Stimulated activated CD8-positive, alpha-beta memory T cell treated with anti-CD3 and anti-CD28 coated beads, Interleukin-7, amount 100 ng/mL, for 1 hour (primary cell): ENCODE data around the gene CHPT1.

ENCODE experiments used
- DNase-seq, 2 donors: peaks; one replicate each; pipeline ENCODE4 v3.0.0-alpha.2; 2020; ENCODE audit warnings: low read depth in 2 of 2

The CHPT1 gene

DNA sequence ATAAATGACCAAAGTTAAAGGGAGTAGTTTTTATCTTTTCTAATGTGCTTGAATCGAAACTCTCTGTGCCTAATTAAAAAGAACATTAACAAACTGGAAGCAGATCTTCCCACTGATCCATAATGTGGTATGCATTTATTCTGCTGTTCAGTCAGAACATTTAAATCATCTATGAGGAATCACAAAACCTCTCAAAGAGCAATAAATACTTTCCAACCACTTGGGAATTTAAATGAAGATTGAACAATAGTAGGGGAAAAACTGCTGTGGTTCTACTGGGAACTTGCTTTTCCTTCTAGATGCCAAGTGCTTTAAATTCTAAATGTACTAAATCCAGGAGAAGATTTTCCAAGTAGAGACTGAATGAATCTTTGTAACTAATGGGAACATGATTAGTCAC is 12.3 kb upstream of the CHPT1 start:
- DNase-seq, result no peak

DNA sequence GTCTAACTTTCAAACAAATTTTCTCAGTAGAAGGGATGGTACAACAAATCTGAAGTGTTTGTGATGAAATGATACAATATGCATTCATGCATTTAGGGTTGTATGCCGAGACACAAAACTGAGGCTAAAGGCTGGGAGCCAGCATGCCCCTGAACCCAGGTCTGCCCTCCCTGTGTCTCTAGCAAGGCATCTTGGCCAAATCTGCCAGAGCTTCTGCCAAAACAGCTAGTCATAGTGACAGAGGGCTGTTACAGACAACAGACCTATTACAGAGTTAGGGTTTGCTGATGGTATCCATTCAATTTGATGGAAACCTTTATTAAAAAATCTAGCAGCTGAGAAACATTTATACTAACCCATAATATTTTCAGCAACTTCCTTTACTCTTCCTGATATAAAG is 11.3 kb upstream of the CHPT1 start:
- DNase-seq, result no peak

DNA sequence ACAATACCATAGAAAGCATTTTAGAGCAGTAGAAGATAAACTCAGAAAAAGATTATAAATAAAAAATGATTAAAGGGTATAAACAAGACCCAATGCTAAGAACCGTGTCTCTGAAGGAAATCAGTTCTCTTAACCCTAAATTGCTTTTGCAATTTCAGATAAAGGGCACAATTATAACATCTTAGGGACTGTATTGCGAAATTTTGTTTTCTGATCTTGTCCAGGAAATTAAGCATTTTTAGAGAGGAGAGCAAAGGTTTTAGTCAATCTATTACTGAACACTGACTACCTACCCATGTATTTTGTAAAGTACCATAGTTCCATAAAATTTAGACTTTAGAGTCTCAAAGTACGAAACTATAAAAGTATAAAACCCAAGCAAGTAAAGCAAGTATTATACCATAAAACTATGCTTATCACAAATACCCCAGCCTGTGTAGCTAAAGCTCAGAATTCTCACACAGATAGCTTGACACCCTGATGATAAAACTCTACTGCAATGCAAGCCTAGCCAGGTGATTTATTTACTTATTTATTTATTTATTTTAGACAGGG is 6.8 kb upstream of the CHPT1 start:
- no peak for DNase-seq

DNA sequence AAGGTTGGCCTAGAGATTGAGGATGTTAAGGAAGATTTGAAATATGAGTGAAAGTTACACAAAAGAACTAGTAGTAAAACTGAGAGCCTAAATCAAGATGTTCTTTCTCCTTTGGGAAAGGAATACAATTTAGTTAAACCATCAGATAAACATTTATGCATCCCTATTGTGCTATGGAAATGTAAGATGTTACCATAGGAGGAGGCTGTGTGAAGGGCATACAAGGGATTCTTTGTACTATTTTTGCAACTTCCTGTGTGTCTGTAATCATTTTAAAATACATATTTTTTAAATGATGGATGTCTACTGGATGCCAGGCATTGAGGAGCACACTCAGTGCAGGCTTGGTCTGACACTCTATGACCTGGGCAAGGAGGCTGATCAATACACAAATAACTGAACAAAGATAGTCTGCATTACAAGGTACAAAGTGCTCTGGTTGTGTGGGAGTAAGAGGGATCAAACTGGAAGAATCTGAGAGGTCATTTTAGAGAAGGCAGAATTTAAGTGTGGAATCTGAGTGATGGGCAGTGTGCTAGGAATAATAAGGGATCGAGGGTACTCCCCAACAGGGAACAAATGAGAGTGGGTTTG is 5.8 kb upstream of the CHPT1 start:
- DNase-seq, result no peak

DNA sequence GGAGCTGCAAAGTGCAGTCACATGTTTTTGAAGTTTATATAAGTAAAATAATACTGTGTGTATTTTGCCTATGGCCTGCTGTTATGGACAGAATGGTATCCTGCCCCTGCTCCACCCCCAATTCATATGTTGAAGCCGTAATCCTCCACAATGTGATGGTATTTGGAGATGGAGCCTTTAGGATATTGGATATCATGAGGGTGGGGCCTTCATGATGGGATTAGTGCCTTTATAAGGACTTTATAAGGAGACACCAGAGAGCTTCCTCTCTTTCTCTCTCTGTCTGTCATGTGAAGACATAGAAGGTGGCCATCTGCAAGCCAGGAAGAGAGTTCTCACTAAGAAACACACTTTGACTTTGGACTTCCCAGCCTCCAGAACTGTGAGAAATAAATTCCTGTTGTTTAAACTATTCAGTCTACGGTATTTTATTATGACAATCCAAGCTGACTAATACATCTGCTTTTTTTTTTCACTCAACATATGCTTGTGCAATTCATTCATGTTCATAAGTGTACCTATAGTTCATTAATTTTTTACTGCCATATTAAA is 3.1 kb upstream of the CHPT1 start:
- no peak for DNase-seq

DNA sequence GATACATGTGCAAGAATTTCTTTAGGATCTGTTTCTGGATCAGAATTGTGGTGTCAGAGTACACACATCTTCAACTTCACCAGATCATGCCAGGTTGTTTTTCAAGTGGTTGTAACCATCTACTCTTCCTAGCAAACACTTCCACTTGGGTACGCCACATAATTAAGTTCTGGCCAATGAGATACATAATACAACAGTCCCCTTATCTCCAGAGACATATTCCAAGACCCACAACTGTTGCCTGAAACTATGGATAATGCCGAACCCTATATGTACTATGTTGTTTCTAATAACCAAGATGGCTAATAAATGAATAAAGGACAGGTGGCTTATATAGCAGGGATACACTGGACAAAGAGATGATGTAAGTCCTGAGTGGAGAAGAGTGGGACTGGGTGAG is 2.5 kb upstream of the CHPT1 start:
- no peak for DNase-seq

DNA sequence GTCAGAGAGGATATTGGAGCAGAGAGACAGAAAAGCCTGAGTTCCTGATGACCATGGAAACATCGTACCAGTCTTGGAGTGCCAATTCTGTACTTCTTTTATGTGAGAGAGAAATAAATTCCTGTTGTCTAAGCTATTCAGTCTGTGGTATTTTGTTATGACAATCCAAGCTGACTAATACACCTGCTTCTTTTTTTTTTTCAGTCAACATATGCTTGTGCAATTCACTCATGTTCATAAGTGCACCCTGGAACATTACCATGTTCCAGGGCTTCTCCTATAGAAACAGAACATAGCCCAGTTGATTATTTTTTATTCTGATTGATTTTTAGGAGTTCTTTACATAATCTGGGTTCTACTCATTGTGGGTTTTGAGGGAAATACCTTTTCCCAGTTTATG is 1.7 kb upstream of the CHPT1 start:
- no peak for DNase-seq

DNA sequence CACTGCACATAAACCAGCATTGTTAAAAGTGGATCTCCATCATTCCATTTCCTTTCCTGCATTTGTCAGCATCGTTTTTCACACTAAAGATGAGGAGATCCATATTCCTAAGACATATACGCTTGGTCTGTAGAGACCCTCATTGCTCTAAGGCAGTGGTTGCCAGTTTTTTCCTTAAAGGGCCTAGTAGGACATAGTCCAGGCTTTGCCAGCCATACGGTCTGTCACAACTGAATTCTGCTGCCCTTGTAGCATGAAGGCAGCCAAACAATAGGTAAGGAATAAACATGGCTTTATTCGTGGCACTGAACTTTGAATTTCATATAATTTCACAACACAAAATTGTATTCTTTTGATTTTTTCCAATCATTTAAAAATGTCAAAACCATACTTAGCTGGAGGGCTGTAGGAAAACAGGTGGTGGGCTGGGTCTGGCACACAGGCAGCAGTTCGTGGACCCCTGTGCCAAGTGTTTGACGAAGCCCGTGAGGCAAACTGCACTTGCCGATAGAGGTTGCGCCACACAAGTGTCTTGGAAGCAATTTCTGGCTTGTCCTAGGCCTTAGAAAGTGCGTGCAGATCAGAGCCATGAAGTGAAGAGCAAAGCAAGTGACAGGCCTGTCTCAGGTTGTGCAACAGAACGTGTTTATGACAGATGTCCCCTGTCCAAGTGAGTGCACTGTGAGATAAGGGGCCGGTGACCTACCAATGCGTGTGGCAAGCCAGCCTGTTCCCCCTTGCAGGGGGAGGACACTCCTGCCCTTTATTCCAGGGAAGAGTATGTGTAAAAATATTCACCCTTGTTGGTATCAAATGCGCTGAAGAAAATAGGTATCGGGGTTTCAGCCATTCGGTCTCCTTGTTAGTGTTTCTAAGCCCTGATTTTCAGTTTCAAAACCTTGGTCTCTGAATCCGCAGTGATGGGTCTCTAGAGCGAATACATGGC is 916 bp upstream of the CHPT1 start:
- DNase-seq, result no peak

DNA sequence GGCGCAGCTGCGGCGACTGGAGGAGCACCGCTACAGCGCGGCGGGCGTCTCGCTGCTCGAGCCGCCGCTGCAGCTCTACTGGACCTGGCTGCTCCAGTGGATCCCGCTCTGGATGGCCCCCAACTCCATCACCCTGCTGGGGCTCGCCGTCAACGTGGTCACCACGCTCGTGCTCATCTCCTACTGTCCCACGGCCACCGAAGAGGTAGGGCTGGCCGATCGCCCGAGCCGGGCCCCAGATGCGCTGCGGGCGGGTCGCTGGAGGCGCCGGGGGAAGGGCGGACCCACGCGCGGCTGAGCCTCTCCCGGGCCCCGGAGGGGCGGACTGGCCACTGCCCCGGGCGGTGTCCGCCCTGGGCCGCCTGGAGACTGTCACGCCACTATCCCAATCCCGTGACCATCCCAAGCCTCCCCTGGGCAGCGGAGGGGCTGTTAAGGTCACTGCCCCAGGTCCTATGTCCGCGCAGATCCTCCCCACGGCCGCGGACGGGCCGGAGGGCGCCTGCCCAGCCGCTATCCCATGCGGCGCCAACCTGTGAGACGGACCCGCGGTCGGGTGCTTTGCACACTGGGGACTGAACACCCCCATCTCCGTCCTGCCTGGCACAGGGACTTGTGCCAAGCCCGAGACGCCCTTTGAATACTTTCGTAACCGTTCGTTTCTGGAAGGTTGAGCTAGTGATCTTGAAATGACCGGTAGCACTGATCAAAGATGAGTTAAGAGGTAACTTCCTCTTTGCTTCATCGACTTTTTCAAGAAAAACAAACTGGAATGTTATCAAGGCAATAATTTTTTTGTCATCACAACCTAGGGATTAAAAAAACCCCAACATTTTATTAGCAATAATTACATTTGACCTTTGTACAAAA is 725 bp downstream of the CHPT1 start:
- no peak for DNase-seq

DNA sequence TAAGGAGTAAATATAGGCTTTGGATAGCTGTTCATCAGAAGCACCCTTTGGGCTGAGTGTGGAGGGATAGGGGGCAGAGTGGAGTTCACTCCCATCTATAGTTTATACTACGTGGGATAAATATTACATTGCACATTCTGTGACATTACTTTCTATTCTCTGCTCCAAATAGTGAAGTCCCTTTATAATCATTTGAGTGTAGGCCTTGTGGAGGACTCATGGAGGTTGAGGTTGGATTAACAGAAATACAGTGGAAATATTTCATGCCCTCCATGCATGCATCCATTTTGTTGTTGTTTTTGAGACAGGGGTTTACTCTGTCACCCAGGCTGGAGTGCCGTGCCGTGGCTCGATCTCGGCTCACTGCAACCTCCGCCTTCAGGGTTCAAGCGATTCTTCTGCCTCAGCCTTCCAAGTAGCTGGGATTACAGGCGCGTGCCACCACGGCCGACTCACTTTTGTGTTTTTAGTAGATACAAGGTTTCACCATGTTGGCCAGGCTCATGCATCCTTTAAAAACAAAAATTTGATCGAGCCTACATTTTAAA is 1.4 kb downstream of the CHPT1 start:
- DNase-seq, result no peak

DNA sequence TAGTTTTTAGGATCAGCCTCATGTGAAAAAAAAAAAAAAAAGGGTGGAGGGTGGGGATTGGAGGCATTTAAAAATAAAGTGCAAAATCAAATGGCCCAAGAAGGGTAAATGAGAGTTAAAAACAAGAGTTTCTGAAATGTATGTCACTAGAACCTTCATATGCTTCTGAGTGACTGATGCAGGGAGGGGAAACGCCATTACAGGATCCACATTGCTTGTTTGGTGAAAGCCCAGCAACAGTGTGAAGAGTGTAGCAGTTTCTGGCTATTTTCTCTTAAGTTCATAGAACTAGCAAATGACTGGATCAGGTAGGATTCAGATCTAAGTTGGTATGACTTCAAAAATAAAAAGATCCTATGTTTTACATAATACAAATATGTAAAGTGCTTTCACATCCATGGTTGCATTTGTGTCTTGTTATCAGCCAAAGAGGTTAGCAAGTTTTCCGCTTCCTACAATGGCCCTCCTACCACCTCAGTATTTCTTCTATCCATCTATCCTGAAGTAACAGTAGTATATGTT is 2.9 kb downstream of the CHPT1 start:
- DNase-seq, result no peak

DNA sequence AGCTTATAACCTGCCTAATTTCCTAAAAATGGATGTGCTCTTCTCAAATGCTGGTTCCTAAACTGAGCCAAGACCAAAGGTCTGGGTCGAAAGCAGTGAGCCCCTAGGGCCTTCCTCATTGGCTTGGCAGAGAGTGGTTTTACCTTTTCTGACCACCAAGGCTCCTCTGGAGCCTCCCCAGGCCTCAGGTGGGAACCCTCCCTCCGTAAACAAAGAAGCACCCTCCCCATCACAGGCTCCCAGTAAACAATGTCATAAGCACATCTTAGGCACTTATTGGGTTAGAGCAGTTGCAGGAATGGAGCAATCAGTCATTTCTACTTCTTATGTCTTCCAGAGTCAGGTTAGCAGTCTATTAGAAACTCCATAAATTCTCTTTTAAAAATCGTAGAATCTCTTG is 6.0 kb downstream of the CHPT1 start:
- DNase-seq, result no peak

DNA sequence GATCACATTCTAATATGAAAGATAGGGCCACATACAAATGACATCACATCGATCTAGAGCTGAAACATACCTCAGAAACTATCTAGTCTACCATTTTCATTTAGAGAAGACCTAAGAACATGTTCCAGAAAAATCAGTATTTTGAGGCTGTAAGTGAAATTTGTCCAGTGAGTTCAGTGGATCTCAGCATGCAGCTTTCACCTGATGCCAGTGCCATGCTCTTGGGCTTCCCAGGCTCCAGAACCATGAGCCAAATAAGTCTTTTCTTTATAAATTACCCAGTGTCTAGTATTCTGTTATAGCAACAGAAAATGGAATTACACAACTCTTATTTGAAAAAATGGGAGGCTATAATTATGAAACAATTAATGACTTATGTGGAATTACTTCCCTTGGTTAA is 9.0 kb downstream of the CHPT1 start:
- DNase-seq, result no peak

DNA sequence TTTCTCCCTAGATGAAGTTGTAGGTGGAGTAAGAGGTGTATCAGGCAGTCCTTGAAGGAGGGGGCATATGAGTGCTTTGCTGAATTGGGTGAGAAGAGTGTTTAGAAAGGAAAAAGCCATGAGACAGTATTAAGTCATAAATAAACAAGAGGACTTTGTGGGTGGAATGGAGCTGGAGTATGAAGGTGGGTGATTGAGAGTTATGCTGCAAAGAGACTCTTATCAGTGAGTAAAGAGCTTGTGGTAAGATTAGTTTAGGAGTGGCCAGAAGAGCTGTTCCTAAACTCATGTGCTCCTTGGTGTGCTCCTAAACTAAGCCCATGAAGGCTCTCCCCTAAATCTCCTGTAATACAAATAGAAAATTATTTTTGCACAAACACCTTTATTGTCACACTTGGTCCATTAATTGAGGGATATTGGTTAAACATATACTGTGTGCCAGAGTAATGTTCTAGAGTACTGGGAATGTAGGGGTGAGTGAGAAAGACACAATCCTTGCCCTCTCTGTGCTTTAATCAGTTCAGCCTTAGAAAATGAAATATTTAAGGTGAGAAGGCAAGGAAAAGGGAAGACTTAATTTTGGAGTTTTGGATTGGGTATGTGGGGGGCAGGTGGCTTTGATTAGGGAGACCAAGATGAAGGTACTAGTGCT is 9.8 kb downstream of the CHPT1 start:
- DNase-seq, result no peak

DNA sequence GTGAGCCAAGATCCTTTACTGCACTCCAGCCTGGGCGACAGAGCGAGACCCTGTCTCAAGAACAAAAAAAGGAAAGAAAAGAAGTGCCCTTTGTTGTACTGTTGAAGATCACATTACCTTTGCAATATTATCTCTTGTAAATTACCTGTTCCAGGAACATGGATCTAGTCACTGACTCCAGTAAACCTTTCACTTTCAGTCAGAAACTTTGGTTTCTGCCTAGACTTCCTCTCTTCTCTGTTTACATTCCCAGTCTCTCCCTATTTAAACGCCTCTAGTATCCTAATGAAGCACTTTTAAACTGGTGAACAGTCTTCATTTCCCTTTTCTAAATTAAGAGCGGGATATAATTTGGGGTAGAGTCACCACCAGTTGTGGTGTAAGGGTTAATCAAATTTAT is 12.8 kb downstream of the CHPT1 start:
- DNase-seq, result no peak

DNA sequence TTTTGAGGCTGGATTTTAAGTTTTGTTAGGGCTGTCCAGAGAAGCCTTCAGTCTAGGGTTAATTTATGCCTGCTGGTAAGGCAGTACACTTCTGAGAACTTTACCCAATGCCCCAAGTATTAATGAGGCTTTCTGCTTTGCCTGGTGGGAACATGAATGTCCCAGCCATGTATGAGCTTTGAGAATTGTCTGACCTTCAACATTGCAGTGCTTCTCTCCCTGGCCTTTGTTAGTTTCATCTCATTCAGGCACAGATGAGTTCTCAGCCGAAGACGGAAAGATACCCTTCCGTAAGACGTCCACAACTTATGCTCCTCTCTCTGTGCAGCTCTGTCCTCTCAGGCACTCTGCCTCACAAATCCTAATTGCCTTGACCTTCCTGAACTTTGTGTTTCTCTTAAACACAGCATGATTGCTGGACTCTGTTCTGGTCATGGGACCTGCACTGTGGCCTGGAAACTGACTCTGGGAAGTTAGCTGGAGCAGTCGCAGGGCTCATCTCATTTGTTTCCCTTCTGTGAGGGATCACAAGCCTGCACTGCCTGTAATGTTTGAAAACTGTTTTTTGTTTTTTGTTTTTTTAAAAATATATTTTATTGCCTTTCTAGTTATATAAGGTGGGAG is 15.7 kb downstream of the CHPT1 start:
- DNase-seq, result no peak

DNA sequence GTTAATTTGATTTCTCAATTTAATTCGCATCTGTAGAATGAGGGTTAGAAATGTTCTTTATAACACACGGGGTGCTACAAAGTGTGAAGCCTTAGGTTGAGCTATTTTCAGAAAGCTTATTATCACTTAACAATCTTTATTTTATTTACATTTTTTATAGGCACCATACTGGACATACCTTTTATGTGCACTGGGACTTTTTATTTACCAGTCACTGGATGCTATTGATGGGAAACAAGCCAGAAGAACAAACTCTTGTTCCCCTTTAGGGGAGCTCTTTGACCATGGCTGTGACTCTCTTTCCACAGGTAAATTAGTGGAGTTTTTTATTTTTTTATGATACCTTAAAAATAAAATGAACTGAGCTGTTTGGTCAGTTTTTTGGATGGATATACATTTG is 16.5 kb downstream of the CHPT1 start:
- DNase-seq, result no peak

DNA sequence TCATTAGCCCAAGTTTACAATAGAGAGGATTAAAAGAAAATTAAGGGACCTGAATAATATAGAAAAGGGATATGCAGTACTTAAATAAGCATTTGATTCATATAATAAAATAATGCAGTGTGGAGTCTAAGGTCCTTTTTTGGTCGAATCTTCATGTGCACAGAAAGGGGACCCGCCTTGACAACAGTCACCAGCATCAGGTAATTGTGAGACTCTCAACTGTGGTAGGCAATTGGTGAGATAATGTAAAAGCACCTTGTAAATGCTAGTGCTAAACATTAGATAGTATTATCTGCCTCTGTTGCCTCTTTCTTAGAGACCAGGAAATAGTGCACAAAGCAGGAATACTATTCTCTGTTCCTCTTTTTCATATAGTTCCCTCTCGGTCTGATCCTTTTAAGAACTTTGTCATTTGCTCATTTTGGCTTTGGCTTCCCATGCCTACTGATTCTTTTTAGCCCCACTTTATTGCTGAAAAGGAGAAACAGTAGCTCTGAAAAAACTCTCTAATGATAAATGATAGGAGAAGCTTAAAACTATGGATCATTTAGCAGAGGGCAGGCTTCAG is 17.5 kb downstream of the CHPT1 start:
- DNase-seq, result no peak

DNA sequence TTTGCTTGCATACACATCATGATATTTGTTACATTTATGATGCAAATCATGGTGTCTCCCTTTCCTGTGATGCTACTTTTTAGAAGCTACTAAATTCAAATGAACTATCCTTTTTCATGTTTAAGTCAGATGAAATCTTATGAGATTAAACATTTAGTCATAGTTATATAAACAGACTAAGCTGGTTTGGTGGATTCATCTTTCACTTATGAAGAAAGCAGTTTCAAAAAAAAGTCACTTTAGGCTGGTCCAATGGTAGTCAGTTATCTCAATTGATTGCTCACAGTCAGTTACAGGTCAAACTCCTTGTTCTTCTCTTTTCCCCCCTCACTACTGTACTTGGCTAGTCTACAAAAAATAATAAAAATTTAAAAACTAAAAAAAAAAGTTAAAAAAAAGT is 22.1 kb downstream of the CHPT1 start:
- DNase-seq, result no peak

DNA sequence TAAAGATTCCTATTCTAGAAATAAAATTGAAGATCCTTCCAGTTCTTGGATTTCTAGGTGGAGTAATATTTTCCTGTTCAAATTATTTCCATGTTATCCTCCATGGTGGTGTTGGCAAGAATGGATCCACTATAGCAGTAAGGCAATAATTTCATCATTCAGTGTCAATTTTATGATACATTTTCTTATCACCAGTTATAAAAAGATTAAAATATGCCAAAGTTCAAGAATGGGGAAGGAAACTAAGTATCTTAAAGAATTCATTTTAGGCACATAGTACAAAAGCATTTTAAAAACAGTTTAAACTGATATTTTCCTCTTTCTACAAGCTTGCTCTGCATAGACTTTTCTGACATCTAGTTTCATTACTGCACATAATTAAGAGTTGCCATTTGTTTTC is 22.7 kb downstream of the CHPT1 start:
- no peak for DNase-seq
